Measurements from ENCODE around the gene SST.

Gene SST

DNA sequence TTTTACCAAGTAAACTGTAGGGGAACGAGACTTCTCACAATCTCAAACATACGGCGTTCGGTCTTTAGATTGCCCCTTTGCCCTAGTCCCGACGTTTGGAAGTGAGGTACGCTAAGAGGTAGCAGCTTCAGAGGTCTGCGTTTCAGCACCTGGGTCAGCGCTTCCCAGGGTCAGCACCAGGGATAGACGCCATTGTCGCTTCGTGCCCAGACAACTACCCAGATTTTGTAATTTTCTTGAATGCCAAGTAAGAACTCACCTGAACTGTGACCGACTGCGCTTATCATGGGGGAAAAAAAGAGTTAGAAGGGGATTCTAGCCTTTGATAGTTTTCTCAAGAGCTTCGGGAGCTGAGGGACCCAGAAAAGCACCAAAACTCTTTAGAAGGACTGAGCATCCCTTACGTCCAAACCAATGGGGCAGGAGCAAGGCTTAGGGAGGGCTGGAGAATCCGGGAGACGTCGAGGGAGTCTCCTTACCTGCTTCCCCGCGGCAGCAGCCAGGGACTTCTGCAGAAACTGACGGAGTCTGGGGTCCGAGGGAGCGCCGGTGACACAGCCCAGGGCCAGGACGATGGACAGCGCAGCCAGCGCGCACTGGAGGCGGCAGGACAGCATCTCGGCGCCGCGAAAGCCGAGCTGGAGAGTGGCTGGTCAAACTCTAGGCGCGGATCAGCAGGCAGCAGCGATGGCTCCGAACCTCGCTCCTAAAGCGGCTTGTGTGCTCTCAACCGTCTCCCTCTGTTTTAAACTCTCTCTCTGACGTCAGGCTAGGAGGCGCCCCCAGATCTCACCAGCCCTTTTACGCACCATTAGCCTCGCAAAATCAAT is at the start of gene SST:
Gene SST, minus strand, starts transcription at position 720 of the 830 bp plus-strand sequence. Its CDS starts 103 bp downstream, at position 617.
- TF ChIP-seq, protein P1, sequence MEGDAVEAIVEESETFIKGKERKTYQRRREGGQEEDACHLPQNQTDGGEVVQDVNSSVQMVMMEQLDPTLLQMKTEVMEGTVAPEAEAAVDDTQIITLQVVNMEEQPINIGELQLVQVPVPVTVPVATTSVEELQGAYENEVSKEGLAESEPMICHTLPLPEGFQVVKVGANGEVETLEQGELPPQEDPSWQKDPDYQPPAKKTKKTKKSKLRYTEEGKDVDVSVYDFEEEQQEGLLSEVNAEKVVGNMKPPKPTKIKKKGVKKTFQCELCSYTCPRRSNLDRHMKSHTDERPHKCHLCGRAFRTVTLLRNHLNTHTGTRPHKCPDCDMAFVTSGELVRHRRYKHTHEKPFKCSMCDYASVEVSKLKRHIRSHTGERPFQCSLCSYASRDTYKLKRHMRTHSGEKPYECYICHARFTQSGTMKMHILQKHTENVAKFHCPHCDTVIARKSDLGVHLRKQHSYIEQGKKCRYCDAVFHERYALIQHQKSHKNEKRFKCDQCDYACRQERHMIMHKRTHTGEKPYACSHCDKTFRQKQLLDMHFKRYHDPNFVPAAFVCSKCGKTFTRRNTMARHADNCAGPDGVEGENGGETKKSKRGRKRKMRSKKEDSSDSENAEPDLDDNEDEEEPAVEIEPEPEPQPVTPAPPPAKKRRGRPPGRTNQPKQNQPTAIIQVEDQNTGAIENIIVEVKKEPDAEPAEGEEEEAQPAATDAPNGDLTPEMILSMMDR (IDR thresholded peaks at IDR 0.05), result no peak

DNA sequence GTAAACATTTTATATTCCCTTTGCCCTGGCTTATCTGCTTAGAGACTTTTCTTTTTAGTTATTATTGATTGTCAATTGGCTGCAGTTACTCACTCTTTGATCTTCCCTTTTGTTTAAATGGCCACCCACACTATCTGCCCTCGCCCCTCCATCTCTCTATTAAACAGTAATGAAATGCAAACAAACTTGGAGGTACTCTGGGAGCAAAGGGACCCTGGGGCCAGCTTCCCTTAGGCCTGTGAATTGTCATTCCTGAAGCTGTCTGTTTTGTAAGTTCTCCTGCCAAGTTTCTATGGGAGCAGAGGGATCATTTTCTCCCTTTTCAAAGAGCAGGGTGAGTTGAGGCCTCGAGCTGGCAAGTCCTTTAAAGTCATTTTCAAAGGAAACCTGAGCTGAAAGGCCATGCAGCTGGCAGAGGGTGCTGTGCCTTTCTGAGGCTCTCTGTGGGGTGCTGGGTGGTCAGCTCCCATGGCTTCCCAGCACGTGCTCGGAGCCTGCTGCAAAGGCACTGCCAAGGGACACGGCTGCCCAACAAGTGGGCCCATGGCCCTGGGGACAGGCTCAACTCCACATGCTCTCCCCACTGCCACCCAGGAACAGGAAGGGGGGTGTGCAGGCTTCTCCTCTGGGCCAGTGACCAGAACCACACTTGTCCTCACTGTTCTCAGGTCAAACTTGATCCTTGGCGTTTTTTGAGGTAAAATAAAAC is 49.6 kb upstream of the SST start:
- TF ChIP-seq, protein P1 (IDR thresholded peaks at IDR 0.05), result no peak

DNA sequence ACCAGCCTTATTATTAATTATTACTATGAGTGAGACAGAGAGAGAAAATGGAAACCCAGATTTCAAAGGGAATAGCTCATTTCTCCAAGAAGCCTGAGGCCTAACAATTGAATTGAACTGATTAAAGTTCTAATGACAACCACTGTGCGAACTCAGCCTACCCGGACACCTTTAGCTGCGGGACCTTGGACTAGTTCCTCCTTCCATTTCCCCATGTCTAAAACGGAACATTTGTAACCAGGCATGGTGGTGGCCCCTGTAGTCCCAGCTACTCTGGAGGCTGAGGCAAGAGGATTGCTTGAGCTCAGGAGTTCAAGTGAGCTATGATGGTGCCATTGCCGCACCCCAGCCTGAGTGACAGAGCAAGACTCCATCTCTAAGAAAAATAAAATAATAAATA is 48.6 kb upstream of the SST start:
- TF ChIP-seq, protein P1 (IDR thresholded peaks at IDR 0.05), result no peak

DNA sequence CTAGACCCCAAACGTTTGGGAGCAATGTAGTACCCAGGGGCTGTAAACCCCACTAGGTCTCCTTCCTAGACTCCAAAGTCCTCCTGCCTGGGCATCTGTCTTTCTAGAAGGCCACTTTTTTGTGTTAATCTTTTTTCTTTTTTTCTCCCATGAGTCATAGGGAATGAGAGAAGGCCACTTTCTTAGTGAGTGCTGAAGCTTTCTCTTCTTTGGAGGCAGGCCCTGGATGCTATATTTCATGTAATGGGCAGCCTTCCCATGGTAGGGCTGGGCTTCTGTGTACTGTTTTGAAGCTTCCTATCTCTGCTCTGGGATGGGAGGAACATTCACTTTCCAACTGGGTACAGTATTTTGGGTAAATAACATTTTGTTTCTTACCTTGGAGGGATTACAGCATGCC is 47.4 kb upstream of the SST start:
- TF ChIP-seq, protein P1 (IDR thresholded peaks at IDR 0.05), result no peak

DNA sequence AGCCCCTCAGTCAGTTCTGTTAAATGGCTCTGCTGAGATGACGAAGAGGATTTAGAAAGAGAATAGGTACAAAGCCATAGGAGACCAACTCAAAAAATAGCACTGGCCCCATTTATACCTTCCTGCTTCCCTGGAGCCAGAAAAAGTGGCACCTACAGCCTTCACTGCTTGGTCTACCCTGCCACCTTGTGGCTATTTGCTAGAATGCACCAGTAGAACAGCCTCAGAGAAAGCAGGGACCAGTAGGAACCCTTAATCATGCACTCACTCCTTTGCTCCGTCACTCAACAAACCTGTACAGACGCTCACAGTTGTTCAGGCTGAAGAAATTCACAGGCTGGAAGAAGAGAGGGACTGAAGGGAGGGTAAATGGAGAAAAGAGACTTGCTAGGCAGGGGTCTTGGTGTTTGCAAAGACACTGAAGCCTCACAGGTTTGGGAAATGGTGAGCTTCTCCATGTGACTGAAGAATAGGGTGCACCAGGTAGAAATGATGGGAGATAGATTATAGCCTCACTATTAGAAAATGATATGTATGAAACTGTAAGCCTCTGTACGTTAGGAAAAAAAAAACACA is 44.3 kb upstream of the SST start:
- TF ChIP-seq, protein P1 (IDR thresholded peaks at IDR 0.05), result peak; percentile 88

DNA sequence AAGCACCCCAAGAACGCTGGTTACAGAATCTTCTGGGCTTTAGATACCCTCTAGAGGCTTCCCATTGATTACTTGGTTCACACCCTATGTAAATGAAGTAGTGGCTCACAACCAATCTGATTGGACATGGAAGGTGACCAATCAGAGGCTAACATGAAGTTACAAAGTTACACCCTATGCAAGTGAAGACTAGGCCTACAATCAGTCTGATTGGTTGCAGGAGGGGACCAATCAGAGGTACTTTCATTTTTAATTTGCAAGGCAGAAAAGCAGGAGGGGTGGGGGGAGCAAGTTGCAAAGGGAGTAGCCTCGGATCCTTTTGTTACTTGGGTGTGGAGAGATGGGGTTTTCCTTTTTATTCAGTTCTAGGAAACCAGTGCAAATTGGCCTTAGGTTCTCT is 43.3 kb upstream of the SST start:
- TF ChIP-seq, protein P1 (IDR thresholded peaks at IDR 0.05), result no peak

DNA sequence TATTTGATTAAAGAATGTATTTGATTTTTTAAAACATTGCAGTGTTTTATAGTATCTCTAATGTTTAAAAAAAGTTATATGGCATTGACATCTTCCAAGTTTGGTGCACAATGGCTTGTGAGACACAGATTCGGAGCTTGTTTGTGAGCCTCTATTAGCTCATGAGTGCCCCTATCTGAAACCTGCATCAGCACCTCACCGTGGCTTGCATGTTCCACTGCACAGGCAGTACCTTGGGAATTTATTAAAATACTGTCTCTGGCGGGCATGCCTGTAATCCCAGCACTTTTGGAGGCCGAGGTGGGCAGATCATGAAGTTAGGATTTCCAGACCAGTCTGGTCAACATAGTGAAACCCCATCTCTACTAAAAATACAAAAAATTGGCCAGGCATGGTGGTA is 39.0 kb upstream of the SST start:
- TF ChIP-seq, protein P1 (IDR thresholded peaks at IDR 0.05), result no peak

All from LNCAP (cell line).